ENCODE measurements around the gene EPB41.
"Not testable (repeated sequence)": the region's sequence is repeated elsewhere in the genome, so short reads cannot be mapped to it uniquely, and the experiment has no call there.

Gene EPB41

GRCh38 chr1:28982198-28982597 is 67.8 kb downstream of the EPB41 start:
- no peak for DNase-seq

DNA sequence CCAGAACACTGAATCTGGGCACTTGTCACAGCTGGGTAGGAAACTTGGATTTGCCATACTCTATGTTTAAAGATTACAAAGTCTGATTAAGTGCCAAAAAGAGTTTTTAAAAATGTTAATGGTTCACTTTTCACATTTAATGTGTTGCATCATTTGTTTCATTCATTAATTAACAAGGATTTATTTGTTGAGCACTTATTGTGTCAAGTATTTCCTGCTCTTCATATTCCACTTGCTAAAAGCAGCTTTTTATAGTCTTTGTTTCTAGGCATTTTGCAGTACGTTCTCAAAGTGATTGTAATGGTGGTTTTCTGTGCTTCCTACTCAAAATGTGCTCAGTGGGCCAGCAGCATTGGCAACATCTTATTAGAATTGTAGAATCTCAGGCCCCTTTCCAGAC is 68.7 kb downstream of the EPB41 start:
- no peak for DNase-seq

DNA sequence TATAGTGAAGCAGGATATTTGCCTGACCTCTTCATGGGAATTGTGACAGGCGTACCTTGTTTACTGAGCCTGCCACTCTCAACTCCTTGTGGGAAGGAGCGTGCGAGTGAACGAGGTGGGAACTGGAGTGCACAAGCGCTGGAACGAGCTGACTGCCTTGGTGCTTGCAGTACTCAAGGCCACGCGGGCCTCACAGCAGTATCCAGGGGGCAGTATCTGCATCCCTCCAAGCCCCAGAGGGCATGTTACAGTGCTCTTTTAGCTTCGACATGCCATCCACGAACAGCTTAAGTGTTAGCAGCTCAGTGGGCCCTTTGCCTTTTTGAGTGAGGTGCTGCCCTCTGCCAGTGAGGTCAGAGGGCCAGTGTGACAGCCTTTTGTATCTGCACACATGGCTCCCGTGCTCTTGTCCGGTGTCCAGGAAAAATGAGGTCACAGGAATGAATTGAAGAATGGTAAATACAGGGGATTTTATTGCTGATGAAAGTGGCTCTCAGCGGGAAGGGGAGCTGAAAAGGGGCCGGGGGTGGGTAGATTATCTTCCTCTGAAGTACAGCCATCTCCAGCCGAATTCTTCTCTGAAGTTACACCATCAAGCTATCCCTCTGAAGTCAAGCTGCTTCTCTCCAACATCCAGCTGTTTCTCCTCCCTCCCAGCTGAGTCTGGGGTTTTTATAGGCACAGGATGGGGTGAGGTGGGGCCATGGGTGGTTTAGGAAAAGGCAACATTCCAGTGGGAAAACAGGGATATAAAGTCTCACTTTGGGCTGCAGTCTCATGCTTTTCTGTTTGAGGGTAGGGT is 69.3 kb downstream of the EPB41 start:
- DNase-seq: no peak

- no peak for DNase-seq
Observed at GRCh38 chr1:28984311-28984684, 69.9 kb downstream of the EPB41 start.

DNA sequence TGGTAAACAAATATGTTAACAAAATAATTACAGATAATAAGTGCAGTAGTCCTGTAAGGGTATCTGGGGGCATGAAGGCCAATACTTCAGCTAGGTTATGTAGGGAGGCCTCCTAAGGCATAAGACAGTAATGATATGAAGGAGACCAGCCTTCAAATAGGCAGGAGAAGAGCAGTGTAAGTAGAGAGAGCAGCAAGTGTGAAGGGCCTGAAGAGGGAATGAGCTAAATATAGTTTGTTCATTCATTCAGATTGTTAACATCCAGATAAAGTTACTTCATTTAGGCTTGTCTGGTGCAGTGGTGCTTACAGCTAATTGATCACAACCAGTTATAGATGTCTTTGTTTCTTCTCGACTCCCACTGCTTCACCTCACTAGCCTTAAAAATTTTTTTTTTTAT is 71.1 kb downstream of the EPB41 start:
- no peak for DNase-seq

DNA sequence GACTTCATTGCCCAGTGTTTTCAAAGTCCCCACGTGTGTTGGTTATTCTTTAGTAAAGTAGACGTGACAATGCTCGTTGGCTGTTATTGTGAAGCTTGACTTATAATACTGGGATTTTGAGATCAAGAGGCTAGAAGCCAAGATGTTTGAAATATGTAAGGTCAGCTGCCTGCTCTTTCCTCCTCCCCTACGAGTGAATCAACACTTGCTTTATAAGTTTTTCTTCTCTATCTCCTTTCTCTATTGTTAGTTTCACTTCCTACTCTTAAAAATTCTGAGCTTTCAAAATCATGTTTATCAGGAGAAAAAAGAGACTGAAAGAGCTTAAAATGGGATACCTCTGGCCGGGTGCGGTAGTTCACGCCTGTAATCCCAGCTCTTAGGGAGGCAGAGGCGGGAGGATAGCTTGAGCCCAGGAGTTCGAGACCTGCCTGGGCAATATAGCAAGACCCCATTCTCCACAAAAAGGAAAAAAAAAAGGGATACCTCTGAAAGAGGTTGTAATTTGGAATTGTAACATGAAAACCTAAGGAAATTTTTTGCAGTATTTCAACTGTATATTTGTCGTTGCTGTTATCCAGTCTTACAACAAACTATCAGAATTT is 72.0 kb downstream of the EPB41 start:
- DNase-seq: no peak

DNA sequence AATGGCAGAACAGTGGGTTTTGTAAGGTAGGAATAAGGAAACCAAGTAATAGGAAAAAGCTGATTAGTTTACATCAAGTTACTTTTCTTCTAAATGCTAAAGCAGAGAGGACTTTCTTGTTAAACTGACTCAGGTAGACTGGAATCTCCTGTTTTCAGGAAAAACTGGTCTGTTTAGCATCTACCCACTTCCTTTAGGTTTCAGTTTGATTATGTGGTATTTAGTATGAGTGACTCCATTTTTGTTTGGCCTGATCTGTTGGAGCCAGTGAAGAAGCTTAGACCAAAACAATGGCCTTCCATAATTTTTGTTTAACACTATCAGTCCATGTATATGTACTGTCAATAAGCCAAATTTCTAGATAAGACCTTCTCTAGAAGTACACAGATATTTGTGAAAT is 88.4 kb downstream of the EPB41 start:
- no peak for DNase-seq

GRCh38 chr1:29004288-29004687 is 89.9 kb downstream of the EPB41 start:
- no peak for DNase-seq

GRCh38 chr1:29004798-29005197 is 90.4 kb downstream of the EPB41 start:
- no peak for DNase-seq

DNA sequence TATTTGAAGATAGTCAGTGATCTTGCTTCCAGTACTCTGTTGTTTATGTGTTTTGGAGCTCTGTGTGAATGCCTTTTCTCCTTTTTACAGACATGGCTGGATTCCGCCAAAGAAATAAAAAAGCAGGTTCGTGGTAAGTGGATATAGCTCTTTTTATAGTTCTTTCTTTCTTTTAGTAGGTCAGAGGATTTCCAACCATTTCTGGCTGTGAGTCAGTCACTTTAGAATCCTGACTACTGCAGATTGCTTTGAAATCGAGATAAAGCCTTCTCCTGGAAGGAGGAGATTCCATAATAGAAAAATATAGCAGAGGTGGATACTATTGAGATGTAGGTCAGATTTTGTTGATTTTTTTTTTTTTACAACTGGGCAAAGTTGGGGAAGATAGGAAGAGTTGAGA is 97.4 kb downstream of the EPB41 start:
- DNase-seq: no peak

DNA sequence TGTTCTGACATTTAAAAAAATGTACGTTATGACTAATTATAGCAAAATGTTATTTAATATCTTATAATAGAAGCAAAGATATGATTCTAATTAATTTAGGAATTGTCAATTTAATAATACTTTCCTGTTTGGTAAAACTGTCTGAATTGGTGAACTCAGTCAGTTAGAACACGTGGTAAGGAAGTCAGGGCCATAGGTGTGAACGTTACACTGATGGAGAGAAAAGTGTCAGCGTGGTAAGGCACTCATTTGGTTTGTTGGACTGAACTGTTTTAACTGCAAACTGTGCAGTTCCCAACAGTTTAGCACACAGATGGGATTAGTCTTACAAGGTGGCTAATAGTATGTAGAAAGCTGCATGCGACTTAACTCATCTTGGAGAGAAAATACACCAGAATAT is 102.9 kb downstream of the EPB41 start:
- DNase-seq: no peak

GRCh38 chr1:29017975-29018712 is 103.8 kb downstream of the EPB41 start:
- DNase-seq: no peak

DNA sequence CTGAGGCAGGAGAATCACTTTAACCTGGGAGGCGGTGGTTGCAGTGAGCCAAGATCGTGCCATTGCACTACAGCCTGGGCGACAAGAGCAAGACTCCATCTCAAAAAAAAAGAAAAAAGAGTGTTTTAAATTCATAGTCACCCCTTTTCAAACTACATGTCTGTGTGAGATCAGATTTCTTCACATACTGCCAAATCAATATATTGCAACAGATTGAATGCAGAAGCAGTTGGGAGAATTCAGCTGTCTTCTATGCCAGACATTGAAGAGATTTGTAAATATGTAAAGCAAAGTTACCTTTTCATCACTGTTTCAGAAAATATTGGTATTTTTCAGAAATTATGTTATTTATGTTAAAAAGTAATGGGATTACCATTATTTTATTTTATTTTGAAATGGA is 108.3 kb downstream of the EPB41 start:
- DNase-seq: no peak

GRCh38 chr1:29029667-29030066 is 115.3 kb downstream of the EPB41 start:
- no peak for DNase-seq

GRCh38 chr1:29032841-29033240 is 118.5 kb downstream of the EPB41 start:
- no peak for DNase-seq

DNA sequence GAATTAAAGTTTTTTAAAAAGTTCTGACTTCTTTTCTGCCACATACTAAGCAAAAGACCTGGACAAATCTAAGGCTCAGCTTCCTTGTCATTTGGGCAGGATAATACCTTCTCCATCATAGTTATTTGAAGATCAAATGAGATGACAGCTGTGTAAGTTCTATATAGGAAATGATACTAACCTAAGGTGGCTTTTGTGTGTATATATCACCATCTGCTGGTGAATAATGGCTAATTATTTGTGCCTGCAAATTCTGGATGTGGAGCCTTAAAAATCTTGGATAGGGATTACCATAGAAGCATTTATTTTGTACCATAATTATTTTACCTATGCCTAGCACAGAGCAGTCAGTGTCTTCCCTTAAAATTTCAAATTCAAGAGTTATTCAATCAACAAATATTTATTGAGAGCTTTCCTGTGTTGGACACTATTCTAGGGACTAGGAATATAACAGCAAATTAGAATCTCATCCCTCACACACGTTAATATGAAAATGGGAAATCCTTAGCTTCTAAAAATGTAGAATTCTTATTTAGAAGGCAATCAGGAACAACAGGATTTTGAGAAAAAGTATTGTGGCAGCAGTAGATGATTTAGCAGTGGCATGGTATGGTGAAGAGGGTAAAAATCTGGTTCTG is 119.6 kb downstream of the EPB41 start:
- no peak for DNase-seq

DNA sequence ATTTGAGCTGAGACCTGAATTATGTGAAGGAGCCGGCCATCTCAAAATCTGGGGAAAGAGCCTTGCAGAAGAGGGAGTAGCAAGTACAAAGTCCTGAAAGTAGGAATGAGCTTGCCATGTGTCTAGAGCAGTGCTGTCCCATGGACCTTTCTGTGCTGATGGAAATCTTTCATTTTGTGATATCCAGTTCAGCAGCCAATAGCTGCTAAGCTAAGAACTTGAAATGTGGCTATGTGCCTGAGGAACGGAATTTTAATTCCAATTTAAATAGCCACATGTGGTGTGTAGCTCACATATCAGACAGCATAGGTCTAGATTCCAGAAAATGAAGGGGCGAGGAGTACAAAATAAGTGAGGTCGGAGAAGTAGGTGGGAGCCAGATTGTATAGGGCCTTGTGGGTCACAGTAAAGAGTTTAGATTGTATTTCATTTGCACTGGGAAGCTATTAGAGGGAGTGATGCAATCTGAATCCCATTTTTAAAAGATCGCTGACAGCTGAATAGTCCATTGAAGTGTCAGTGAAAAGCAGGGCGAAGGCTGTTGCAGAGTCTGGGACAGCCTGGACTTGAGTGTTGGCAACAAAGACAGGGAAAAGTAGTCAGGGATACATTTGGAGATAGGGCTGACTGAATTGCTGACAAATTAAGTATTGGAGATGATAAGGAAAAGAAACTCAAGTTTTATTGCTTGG is 129.1 kb downstream of the EPB41 start:
- no peak for DNase-seq

- DNase-seq: no peak
Observed at GRCh38 chr1:29044010-29044409, 129.6 kb downstream of the EPB41 start.

- DNase-seq: not testable (repeated sequence)
Observed at GRCh38 chr1:29045663-29046062, 131.3 kb downstream of the EPB41 start.

- no peak for DNase-seq
Observed at GRCh38 chr1:29047142-29047541, 132.8 kb downstream of the EPB41 start.

- DNase-seq: no peak
Observed at GRCh38 chr1:29050166-29050565, 135.8 kb downstream of the EPB41 start.

- no peak for DNase-seq
Observed at GRCh38 chr1:29052100-29052499, 137.7 kb downstream of the EPB41 start.

DNA sequence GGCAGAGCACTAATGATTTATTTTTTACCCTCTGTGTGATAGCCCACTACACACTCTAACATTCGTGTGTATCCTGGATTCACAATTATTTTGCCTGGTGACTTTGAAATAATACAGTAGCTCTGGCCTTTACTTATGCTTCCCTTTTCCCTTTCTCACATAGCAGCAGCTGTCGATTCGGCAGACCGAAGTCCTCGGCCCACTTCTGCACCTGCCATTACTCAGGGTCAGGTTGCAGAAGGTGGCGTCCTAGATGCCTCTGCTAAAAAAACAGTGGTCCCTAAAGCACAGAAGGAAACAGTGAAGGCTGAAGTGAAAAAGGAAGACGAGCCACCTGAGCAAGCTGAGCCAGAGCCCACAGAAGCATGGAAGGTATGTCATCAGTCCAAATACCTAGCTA is 138.6 kb downstream of the EPB41 start:
- DNase-seq: no peak
